Measurements from ENCODE around the gene HDGF.

The HDGF gene

GRCh38 chr1:156756355-156756754, 4.9 kb upstream of the HDGF start:
- Histone ChIP-seq H3K27ac (no peak overlapping the region), H3K4me3 (no peak overlapping the region)
- TF ChIP-seq CTCF (IDR thresholded peaks at IDR 0.05) = no peak
- DNase-seq (ENCODE audit: low spot score) = no peak

- no peak for DNase-seq (ENCODE audit: low spot score)
- Histone ChIP-seq H3K27ac (no peak overlapping the region), H3K4me3 (no peak overlapping the region)
- no peak for TF ChIP-seq CTCF (IDR thresholded peaks at IDR 0.05)
Measured at GRCh38 chr1:156755527-156755950, 4.1 kb upstream of the HDGF start.

GRCh38 chr1:156754219-156754618, 2.7 kb upstream of the HDGF start:
- DNase-seq (ENCODE audit: low spot score) = no peak
- Histone ChIP-seq H3K4me3 (no peak overlapping the region), H3K27ac (no peak overlapping the region)
- no peak for TF ChIP-seq CTCF (IDR thresholded peaks at IDR 0.05)

GRCh38 chr1:156752843-156753482, 1.5 kb upstream of the HDGF start:
- Histone ChIP-seq H3K27ac (no peak overlapping the region), H3K4me3 (peak overlapping the region; percentile 100)
- TF ChIP-seq CTCF (IDR thresholded peaks at IDR 0.05) = no peak
- DNase-seq (ENCODE audit: low spot score) = no peak

- TF ChIP-seq CTCF (IDR thresholded peaks at IDR 0.05) = no peak
- DNase-seq (ENCODE audit: low spot score) = peak; percentile 98
- H3K27ac ChIP-seq = peak overlapping the region; percentile 98 to 99
- H3K4me3 ChIP-seq = peak overlapping the region; percentile 100
Measured at GRCh38 chr1:156751757-156752481, 444 bp upstream of the HDGF start.

- H3K27ac ChIP-seq = peak overlapping the region; percentile 98 to 99
- H3K4me3 ChIP-seq = peak overlapping the region; percentile 100
- peak; percentile 79 for DNase-seq (ENCODE audit: low spot score)
- no peak for TF ChIP-seq CTCF (IDR thresholded peaks at IDR 0.05)
Measured at GRCh38 chr1:156750711-156751450, 594 bp downstream of the HDGF start.
